WTC11 (cell line): ENCODE measurements around the gene QRFP. TPM values are rescaled to one million over a fixed set of nuclear protein-coding genes. Genes with fewer than 3 reads are reported as not detected.

ENCODE experiments used
- ATAC-seq: fragments of 200-7000 bp; cut with Tn5 transposase; 2 replicates; pipeline ENCODE4 v1.10.0; 2021; ENCODE audit warnings: mild to moderate bottlenecking, moderate library complexity
- CTCF ChIA-PET: fragments of 300-600 bp; sonication (Branson Sonifier 250); formaldehyde crosslinking; loops from one replicate; lab custom pipeline; 2021; ENCODE audit warnings: antibody characterized with exemption; lab: Charles Lee
- POLR2A ChIA-PET: fragments of 350-600 bp; sonication (Branson Sonifier 250); formaldehyde crosslinking; loops from one replicate; lab custom pipeline; 2021; ENCODE audit warnings: antibody characterized with exemption; lab: Charles Lee
- DNase-seq: peaks from one replicate; pipeline ENCODE4 v3.0.0; 2021; ENCODE audit warnings: low spot score
- H3K27ac Mint-ChIP-seq: 2 replicates; pipeline ENCODE4 v1.8.0; 2021; ENCODE audit warnings: mixed read lengths
- H3K27me3 Mint-ChIP-seq: 2 replicates; pipeline ENCODE4 v1.8.0; 2021; ENCODE audit warnings: low read depth, mild to moderate bottlenecking, moderate library complexity, mixed read lengths
- H3K36me3 Mint-ChIP-seq: 2 replicates; pipeline ENCODE4 v1.8.0; 2021; ENCODE audit warnings: mixed read lengths
- H3K4me1 Mint-ChIP-seq: 2 replicates; pipeline ENCODE4 v1.8.0; 2022; ENCODE audit warnings: mixed read lengths
- H3K4me3 Mint-ChIP-seq: 2 replicates; pipeline ENCODE4 v1.8.0; 2021; ENCODE audit warnings: mild to moderate bottlenecking, moderate library complexity, mixed read lengths
- H3K9me3 Mint-ChIP-seq: 2 replicates; pipeline ENCODE4 v1.8.0; 2021; ENCODE audit warnings: mixed read lengths
- CREB1 ChIP-seq: sonication (generic); formaldehyde crosslinking; IDR thresholded peaks from 2 replicates; pipeline ENCODE4 v1.8.0; 2023; ENCODE audit warnings: mild to moderate bottlenecking, missing genetic modification reagents
- ESRRA ChIP-seq: sonication (generic); formaldehyde crosslinking; IDR thresholded peaks from 2 replicates; pipeline ENCODE4 v1.8.1; 2022; ENCODE audit warnings: mild to moderate bottlenecking, missing genetic modification reagents, borderline replicate concordance
- GRHL2 ChIP-seq: fragments of 250-450 bp; sonication (Bioruptor Pico); IDR thresholded peaks from 2 replicates; pipeline ENCODE4 v1.8.0; 2022; ENCODE audit warnings: mild to moderate bottlenecking, moderate library complexity; ENCODE audit not compliant: insufficient replicate concordance, severe bottlenecking
- IRF2 ChIP-seq: sonication (generic); formaldehyde crosslinking; IDR thresholded peaks from 2 replicates; pipeline ENCODE4 v1.8.0; 2022; ENCODE audit warnings: low read depth, missing genetic modification reagents, borderline replicate concordance
- JUN ChIP-seq: sonication (generic); formaldehyde crosslinking; IDR thresholded peaks from 2 replicates; pipeline ENCODE4 v1.8.0; 2023; ENCODE audit warnings: mild to moderate bottlenecking, missing genetic modification reagents
- KAT7 ChIP-seq: sonication (generic); formaldehyde crosslinking; IDR thresholded peaks from 2 replicates; pipeline ENCODE4 v1.8.1; 2023; ENCODE audit warnings: missing genetic modification reagents, mild to moderate bottlenecking, borderline replicate concordance
- NFE2L1 ChIP-seq: sonication (generic); formaldehyde crosslinking; IDR thresholded peaks from 2 replicates; pipeline ENCODE4 v1.8.1; 2023; ENCODE audit warnings: missing genetic modification reagents
- RORB ChIP-seq: fragments of 250-450 bp; sonication (Bioruptor Pico); IDR thresholded peaks from 2 replicates; pipeline ENCODE4 v1.9.0; 2021; ENCODE audit warnings: mild to moderate bottlenecking
- SP1 ChIP-seq: sonication (generic); formaldehyde crosslinking; conservative IDR thresholded peaks from 2 replicates; pipeline ENCODE4 v1.8.1; 2022; ENCODE audit warnings: missing genetic modification reagents
- TP53 ChIP-seq: sonication (generic); formaldehyde crosslinking; IDR thresholded peaks from 2 replicates; pipeline ENCODE4 v1.8.1; 2023; ENCODE audit warnings: mild to moderate bottlenecking, missing genetic modification reagents
- total RNA-seq: library from RNA; stranded (reverse); gene quantifications from 3 replicates; pipeline ENCODE4 v1.2.3, GENCODE V29; 2021
- TF ChIP-seq, protein P1 (sequence below): fragments of 250-450 bp; sonication (Bioruptor Pico); conservative IDR thresholded peaks from 2 replicates; pipeline ENCODE4 v1.9.0; 2021; ENCODE audit warnings: mild to moderate bottlenecking
- TF ChIP-seq, protein P2 (sequence below): fragments of 250-450 bp; sonication (Bioruptor Pico); IDR thresholded peaks from 2 replicates; pipeline ENCODE4 v1.8.0; 2021; ENCODE audit warnings: mild to moderate bottlenecking
- TF ChIP-seq, protein P3 (sequence below): fragments of 250-450 bp; sonication (Bioruptor Pico); IDR thresholded peaks from 2 replicates; pipeline ENCODE4 v1.9.0; 2021; ENCODE audit warnings: mild to moderate bottlenecking, borderline replicate concordance
- TF ChIP-seq, protein P4 (sequence below): fragments of 250-450 bp; sonication (Bioruptor Pico); IDR thresholded peaks from 2 replicates; pipeline ENCODE4 v1.9.0; 2021; ENCODE audit warnings: mild to moderate bottlenecking
- TF ChIP-seq, protein P5 (sequence below): sonication (generic); formaldehyde crosslinking; IDR thresholded peaks from 2 replicates; pipeline ENCODE4 v1.8.0; 2022; ENCODE audit warnings: mild to moderate bottlenecking, missing genetic modification reagents
- TF ChIP-seq, protein P6 (sequence below): sonication (generic); formaldehyde crosslinking; IDR thresholded peaks from 2 replicates; pipeline ENCODE4 v1.8.1; 2023; ENCODE audit warnings: mild to moderate bottlenecking, missing genetic modification reagents, borderline replicate concordance

Gene QRFP
- total RNA-seq, 1 experiment from 2014 or later, result not detected

DNA sequence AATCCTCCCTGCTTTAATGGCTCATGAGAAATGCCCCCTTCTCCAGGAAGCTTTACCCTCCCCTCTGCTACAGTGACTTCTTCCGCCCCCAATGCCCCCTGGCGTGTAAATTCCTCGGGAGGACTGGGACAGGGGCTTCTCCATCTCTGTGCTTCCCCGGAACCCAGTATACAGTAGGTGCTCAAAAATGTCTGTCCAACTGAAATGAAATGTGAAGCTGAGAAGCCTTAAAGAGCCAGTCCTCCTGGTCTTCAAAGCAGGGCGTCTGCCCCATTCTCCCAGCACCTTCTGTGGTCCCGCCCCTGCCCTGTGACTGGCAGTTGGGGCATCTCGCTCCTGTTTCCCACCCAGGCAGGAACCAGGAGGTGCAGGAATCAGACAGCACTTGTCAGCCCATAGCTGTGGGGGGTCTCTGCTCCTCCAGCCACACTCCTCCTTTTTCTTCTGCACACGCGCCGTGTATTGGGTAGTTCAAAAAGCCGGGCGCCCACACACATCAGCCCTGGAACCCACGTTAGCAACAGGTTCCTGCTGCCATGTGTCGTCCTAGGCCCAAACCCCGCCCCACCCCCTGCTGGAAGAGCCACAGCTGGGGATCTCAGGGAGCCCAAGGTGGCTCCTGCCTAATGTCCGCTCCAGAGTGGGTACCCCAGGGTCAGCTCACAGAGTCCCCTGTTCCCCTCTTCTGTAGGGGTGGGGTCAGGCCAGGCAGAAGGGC is 26.4 kb upstream of the QRFP start (continued):
- TF ChIP-seq TP53 (CRISPR knock-in tag), result no peak

DNA sequence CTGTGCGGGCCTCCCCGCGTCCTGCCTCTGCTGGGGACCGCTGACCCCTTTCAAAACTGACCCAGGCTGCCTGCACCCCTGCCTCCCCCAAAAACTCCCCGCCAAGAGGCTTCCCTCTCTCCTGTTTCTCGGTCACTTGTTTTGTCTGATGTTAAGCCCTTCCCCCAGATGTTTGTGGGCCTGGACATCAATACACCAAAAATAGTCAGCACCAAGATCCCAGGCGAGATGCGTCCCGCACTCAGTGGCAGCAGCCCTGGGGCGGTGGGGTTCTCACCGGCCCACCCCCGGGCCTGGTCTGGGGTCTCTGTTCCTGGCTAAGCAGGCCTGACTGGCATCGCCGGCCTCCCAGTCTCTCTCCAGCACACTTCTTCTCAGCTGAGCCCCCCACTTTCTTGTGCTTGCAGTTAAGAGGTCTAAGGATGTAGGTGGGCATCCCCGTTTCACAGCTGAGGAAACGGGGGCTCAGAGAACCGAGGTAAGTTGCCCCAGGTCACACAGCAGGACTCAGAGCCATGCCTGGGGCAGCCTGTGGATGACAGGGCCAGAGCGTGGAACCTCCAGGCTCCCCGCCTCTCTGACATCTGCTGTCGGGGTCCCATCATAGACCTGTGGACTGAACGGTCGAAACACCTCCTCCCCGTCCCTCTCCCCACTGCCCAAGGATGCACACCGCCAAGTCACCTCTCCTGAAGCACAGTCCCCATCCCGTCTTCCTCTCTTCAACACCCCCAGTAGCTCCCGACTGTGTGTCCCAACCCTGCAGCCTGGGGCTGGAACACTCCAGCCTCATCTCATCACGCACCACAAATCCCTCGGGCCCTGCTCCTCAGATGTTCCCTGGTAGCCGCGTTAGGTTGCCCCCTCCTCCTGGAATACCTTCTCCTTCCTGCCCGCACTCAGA is 25.6 kb upstream of the QRFP start:
- POLR2A ChIA-PET, result no interaction called here
- ATAC-seq, result no peak
- CTCF ChIA-PET, result interaction anchor here (0.9 to 1.9 kb wide), 4 partner anchors 17 to 76 kb away, joined by 3 to 7 read pairs (median 3); partner anchors contain the start of gene FIBCD1
- Mint-ChIP-seq H3K27ac (no peak overlapping the region), H3K9me3 (no peaks in the 10 kb centered on the region), H3K27me3 (no peaks in the 10 kb centered on the region), H3K4me3 (no peak overlapping the region), H3K36me3 (no peaks in the 10 kb centered on the region), H3K4me1 (peaks cover 9% of the 10 kb centered on the region)
- DNase-seq, result no peak
- TF ChIP-seq, protein P1, sequence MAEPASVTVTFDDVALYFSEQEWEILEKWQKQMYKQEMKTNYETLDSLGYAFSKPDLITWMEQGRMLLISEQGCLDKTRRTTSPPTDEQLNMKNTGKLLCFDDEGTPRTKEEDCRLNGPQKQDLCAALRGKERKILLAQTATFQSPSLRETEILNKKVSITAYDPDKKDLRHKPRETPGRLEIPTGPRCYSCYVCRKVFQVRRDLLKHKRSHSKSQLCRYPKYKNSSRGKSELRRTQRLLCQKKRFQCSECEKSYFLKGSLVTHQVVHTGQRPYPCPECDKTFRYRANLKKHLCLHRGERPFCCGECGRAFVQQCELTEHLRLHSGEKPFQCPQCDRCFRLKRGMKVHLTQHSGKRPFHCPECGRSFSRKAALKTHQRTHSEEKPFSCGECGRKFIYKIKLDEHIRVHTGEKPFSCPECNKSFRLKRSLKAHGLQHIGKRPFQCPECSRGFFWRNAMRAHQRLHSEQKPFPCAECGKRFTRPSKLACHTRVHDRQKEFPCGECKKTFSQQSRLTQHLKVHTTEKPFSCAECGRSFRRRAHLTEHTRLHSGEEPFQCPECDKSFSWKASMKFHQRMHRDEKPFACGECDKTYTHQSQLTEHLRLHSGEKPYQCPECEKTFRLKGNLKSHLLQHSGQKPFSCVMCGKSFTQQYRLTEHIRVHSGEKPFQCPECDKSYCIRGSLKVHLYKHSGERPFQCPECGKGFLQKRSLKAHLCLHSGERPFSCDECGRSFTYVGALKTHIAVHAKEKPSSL (CRISPR knock-in tag), result no peak
- TF ChIP-seq SP1 (CRISPR knock-in tag) (no peak), CREB1 (no peak), ESRRA (no peak), JUN (no peak), KAT7 (no peak), RORB (CRISPR knock-in tag) (no peak), NFE2L1 (no peak), GRHL2 (CRISPR knock-in tag) (no peak), IRF2 (CRISPR knock-in tag) (no peak)
- TF ChIP-seq, protein P2, sequence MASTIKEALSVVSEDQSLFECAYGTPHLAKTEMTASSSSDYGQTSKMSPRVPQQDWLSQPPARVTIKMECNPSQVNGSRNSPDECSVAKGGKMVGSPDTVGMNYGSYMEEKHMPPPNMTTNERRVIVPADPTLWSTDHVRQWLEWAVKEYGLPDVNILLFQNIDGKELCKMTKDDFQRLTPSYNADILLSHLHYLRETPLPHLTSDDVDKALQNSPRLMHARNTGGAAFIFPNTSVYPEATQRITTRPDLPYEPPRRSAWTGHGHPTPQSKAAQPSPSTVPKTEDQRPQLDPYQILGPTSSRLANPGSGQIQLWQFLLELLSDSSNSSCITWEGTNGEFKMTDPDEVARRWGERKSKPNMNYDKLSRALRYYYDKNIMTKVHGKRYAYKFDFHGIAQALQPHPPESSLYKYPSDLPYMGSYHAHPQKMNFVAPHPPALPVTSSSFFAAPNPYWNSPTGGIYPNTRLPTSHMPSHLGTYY (CRISPR knock-in tag), result no peak
- TF ChIP-seq, protein P3, sequence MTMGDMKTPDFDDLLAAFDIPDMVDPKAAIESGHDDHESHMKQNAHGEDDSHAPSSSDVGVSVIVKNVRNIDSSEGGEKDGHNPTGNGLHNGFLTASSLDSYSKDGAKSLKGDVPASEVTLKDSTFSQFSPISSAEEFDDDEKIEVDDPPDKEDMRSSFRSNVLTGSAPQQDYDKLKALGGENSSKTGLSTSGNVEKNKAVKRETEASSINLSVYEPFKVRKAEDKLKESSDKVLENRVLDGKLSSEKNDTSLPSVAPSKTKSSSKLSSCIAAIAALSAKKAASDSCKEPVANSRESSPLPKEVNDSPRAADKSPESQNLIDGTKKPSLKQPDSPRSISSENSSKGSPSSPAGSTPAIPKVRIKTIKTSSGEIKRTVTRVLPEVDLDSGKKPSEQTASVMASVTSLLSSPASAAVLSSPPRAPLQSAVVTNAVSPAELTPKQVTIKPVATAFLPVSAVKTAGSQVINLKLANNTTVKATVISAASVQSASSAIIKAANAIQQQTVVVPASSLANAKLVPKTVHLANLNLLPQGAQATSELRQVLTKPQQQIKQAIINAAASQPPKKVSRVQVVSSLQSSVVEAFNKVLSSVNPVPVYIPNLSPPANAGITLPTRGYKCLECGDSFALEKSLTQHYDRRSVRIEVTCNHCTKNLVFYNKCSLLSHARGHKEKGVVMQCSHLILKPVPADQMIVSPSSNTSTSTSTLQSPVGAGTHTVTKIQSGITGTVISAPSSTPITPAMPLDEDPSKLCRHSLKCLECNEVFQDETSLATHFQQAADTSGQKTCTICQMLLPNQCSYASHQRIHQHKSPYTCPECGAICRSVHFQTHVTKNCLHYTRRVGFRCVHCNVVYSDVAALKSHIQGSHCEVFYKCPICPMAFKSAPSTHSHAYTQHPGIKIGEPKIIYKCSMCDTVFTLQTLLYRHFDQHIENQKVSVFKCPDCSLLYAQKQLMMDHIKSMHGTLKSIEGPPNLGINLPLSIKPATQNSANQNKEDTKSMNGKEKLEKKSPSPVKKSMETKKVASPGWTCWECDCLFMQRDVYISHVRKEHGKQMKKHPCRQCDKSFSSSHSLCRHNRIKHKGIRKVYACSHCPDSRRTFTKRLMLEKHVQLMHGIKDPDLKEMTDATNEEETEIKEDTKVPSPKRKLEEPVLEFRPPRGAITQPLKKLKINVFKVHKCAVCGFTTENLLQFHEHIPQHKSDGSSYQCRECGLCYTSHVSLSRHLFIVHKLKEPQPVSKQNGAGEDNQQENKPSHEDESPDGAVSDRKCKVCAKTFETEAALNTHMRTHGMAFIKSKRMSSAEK (CRISPR knock-in tag), result no peak
- TF ChIP-seq, protein P4, sequence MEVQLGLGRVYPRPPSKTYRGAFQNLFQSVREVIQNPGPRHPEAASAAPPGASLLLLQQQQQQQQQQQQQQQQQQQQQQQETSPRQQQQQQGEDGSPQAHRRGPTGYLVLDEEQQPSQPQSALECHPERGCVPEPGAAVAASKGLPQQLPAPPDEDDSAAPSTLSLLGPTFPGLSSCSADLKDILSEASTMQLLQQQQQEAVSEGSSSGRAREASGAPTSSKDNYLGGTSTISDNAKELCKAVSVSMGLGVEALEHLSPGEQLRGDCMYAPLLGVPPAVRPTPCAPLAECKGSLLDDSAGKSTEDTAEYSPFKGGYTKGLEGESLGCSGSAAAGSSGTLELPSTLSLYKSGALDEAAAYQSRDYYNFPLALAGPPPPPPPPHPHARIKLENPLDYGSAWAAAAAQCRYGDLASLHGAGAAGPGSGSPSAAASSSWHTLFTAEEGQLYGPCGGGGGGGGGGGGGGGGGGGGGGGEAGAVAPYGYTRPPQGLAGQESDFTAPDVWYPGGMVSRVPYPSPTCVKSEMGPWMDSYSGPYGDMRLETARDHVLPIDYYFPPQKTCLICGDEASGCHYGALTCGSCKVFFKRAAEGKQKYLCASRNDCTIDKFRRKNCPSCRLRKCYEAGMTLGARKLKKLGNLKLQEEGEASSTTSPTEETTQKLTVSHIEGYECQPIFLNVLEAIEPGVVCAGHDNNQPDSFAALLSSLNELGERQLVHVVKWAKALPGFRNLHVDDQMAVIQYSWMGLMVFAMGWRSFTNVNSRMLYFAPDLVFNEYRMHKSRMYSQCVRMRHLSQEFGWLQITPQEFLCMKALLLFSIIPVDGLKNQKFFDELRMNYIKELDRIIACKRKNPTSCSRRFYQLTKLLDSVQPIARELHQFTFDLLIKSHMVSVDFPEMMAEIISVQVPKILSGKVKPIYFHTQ (CRISPR knock-in tag), result no peak
- TF ChIP-seq, protein P5, sequence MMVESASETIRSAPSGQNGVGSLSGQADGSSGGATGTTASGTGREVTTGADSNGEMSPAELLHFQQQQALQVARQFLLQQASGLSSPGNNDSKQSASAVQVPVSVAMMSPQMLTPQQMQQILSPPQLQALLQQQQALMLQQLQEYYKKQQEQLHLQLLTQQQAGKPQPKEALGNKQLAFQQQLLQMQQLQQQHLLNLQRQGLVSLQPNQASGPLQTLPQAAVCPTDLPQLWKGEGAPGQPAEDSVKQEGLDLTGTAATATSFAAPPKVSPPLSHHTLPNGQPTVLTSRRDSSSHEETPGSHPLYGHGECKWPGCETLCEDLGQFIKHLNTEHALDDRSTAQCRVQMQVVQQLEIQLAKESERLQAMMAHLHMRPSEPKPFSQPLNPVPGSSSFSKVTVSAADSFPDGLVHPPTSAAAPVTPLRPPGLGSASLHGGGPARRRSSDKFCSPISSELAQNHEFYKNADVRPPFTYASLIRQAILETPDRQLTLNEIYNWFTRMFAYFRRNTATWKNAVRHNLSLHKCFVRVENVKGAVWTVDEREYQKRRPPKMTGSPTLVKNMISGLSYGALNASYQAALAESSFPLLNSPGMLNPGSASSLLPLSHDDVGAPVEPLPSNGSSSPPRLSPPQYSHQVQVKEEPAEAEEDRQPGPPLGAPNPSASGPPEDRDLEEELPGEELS (CRISPR knock-in tag), result no peak
- TF ChIP-seq, protein P6, sequence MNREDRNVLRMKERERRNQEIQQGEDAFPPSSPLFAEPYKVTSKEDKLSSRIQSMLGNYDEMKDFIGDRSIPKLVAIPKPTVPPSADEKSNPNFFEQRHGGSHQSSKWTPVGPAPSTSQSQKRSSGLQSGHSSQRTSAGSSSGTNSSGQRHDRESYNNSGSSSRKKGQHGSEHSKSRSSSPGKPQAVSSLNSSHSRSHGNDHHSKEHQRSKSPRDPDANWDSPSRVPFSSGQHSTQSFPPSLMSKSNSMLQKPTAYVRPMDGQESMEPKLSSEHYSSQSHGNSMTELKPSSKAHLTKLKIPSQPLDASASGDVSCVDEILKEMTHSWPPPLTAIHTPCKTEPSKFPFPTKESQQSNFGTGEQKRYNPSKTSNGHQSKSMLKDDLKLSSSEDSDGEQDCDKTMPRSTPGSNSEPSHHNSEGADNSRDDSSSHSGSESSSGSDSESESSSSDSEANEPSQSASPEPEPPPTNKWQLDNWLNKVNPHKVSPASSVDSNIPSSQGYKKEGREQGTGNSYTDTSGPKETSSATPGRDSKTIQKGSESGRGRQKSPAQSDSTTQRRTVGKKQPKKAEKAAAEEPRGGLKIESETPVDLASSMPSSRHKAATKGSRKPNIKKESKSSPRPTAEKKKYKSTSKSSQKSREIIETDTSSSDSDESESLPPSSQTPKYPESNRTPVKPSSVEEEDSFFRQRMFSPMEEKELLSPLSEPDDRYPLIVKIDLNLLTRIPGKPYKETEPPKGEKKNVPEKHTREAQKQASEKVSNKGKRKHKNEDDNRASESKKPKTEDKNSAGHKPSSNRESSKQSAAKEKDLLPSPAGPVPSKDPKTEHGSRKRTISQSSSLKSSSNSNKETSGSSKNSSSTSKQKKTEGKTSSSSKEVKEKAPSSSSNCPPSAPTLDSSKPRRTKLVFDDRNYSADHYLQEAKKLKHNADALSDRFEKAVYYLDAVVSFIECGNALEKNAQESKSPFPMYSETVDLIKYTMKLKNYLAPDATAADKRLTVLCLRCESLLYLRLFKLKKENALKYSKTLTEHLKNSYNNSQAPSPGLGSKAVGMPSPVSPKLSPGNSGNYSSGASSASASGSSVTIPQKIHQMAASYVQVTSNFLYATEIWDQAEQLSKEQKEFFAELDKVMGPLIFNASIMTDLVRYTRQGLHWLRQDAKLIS (CRISPR knock-in tag), result no peak
